ENCODE results near the gene KCNRG.

KCNRG gene

GRCh38 chr13:50011461-50011860 lies 3.8 kb upstream of the KCNRG start:
- H3K4me3 ChIP-seq (ENCODE audit: low read length), result no peak overlapping the region
- no peak for DNase-seq (ENCODE audit: low read depth)
- no peak for TF ChIP-seq CTCF (conservative IDR thresholded peaks at IDR 0.05; ENCODE audit: low read depth, low read length)

GRCh38 chr13:50012396-50013169 lies 2.7 kb upstream of the KCNRG start:
- no peak for DNase-seq (ENCODE audit: low read depth)
- TF ChIP-seq CTCF (conservative IDR thresholded peaks at IDR 0.05; ENCODE audit: low read depth, low read length), result no peak
- H3K4me3 ChIP-seq (ENCODE audit: low read length), result no peak overlapping the region

GRCh38 chr13:50014386-50014785 lies 858 bp upstream of the KCNRG start:
- no peak for DNase-seq (ENCODE audit: low read depth)
- no peak overlapping the region for H3K4me3 ChIP-seq (ENCODE audit: low read length)
- no peak for TF ChIP-seq CTCF (conservative IDR thresholded peaks at IDR 0.05; ENCODE audit: low read depth, low read length)

GRCh38 chr13:50015750-50016149 lies 506 bp downstream of the KCNRG start:
- no peak for DNase-seq (ENCODE audit: low read depth)
- TF ChIP-seq CTCF (conservative IDR thresholded peaks at IDR 0.05; ENCODE audit: low read depth, low read length), result no peak
- no peak overlapping the region for H3K4me3 ChIP-seq (ENCODE audit: low read length)

GRCh38 chr13:50016444-50016843 lies 1.2 kb downstream of the KCNRG start:
- no peak for DNase-seq (ENCODE audit: low read depth)
- no peak overlapping the region for H3K4me3 ChIP-seq (ENCODE audit: low read length)
- TF ChIP-seq CTCF (conservative IDR thresholded peaks at IDR 0.05; ENCODE audit: low read depth, low read length), result no peak

GRCh38 chr13:50017819-50018218 lies 2.6 kb downstream of the KCNRG start:
- no peak for TF ChIP-seq CTCF (conservative IDR thresholded peaks at IDR 0.05; ENCODE audit: low read depth, low read length)
- DNase-seq (ENCODE audit: low read depth), result no peak
- H3K4me3 ChIP-seq (ENCODE audit: low read length), result no peak overlapping the region

GRCh38 chr13:50025436-50025835 lies 10.2 kb downstream of the KCNRG start:
- no peak for DNase-seq (ENCODE audit: low read depth)
- TF ChIP-seq CTCF (conservative IDR thresholded peaks at IDR 0.05; ENCODE audit: low read depth, low read length), result no peak
- no peak overlapping the region for H3K4me3 ChIP-seq (ENCODE audit: low read length)
